ENCODE measurements around the gene NECAB3. TPM values are rescaled to one million over a fixed set of nuclear protein-coding genes. Genes with fewer than 3 reads are reported as not detected.

Gene NECAB3
- total and polyA plus RNA-seq, 2 donors: 6.5 to 20.3 TPM

DNA sequence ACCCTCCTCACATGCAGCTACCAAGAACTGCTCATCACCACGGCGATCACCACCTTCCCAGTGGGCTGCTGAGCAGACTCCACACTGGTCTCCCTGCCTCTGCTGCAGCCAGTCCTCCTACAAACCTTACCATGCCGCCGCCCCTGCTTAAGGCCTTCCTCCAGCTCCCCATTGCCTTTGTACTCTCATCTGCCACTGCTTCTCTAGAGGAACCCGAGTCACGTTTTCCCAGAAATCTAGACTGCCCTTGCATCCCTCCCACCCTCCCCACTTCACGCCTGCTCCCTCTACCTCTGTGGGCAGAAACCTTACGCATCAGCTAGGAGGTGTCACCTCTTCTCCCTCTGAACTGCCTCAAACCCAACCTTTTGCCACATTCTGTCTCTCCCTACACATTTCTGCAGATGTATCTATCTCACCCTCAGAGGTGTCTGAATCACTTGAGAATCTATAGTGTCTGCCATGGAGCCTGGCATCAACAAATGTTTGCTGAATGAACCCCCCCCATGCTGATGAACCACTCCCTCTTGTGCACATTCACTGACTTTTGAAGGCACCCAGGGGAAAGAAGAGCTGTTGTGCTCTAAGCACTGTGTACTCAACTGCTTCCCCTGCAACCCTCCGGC is 7.6 kb upstream of the NECAB3 start:
- DNase-seq (ENCODE audit: low read depth in 6 of 9, low spot score in 9 of 9): no peak
- H3K36me3 ChIP-seq (ENCODE audit: control insufficient read depth in 2 of 2, insufficient read depth in 2 of 2, low read length in 1 of 2): peaks cover 0 to 35% of the 10 kb centered on the region in 2 donors
- peaks cover 54 to 77% of the 10 kb centered on the region in 2 donors for H3K4me1 ChIP-seq (ENCODE audit: control insufficient read depth in 2 of 2, insufficient read depth in 2 of 2, low read length in 2 of 2)
- peak overlapping the region in 1 of 2 donors; percentile 11 for H3K27ac ChIP-seq (ENCODE audit: low read depth in 1 of 2, low read length in 1 of 2)
- no peaks in the 10 kb centered on the region for H3K27me3 ChIP-seq (ENCODE audit: control insufficient read depth in 2 of 2, insufficient read depth in 1 of 2, low read length in 1 of 2)
- H3K4me3 ChIP-seq (ENCODE audit: low read length in 2 of 2): no peak overlapping the region
- WGBS: 88% methylated on average over 9 of the region's 9 CpGs
- peaks cover 0 to 3% of the 10 kb centered on the region in 2 donors for H3K9me3 ChIP-seq (ENCODE audit: control insufficient read depth in 2 of 2, insufficient read depth in 1 of 2, low read length in 1 of 2)

DNA sequence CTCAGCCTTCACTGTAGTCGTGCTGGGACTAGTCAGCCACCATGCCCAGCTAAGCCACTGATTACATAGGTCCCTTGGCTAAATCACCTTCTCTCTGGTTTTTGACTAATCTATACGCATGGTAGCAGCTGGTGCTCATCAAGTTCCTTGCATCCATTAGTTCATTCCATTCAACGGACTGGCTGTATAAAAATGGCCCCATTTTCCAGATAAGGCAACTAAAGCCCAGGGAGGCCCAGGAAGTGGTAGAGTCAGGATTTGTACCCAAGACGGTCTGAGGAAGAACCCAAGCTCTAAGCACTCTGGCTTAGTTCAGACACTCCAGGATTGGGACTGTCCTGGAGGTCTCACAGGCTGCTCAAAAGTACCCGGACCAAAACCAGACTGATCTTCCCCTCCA is 7.1 kb upstream of the NECAB3 start:
- DNase-seq (ENCODE audit: low read depth in 6 of 9, low spot score in 9 of 9): no peak
- WGBS: 93% methylated on average over 5 of the region's 5 CpGs
- Histone ChIP-seq H3K9me3 (ENCODE audit: control insufficient read depth in 2 of 2, insufficient read depth in 1 of 2, low read length in 1 of 2) (peaks cover 0 to 3% of the 10 kb centered on the region in 2 donors), H3K4me3 (ENCODE audit: low read length in 2 of 2) (no peak overlapping the region), H3K36me3 (ENCODE audit: control insufficient read depth in 2 of 2, insufficient read depth in 2 of 2, low read length in 1 of 2) (peaks cover 3 to 40% of the 10 kb centered on the region in 2 donors), H3K4me1 (ENCODE audit: control insufficient read depth in 2 of 2, insufficient read depth in 2 of 2, low read length in 2 of 2) (peaks cover 50 to 74% of the 10 kb centered on the region in 2 donors), H3K27ac (ENCODE audit: low read depth in 1 of 2, low read length in 1 of 2) (no peak overlapping the region), H3K27me3 (ENCODE audit: control insufficient read depth in 2 of 2, insufficient read depth in 1 of 2, low read length in 1 of 2) (no peaks in the 10 kb centered on the region)

DNA sequence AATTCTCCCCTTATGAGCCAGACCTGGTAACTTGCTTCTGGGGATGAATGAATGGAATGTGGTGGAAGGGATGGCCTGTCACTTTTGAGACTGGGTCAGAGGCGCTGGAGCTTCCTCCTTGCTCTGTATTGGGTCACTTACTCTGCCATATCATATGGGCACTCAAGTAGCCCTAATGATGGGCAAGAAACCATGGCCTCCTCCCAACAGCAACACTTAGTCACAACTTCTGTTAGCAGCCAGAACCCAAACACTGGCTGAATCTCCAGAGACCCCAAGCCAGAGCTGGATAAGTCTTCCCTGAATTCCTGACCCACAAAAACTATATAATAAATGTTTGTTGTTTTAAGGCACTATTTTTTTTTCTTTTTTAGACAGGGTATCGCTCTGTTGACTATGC is 6.5 kb upstream of the NECAB3 start:
- Histone ChIP-seq H3K27ac (ENCODE audit: low read depth in 1 of 2, low read length in 1 of 2) (no peak overlapping the region), H3K4me3 (ENCODE audit: low read length in 2 of 2) (no peak overlapping the region), H3K4me1 (ENCODE audit: control insufficient read depth in 2 of 2, insufficient read depth in 2 of 2, low read length in 2 of 2) (peaks cover 50 to 74% of the 10 kb centered on the region in 2 donors), H3K27me3 (ENCODE audit: control insufficient read depth in 2 of 2, insufficient read depth in 1 of 2, low read length in 1 of 2) (no peaks in the 10 kb centered on the region), H3K9me3 (ENCODE audit: control insufficient read depth in 2 of 2, insufficient read depth in 1 of 2, low read length in 1 of 2) (peaks cover 0 to 3% of the 10 kb centered on the region in 2 donors), H3K36me3 (ENCODE audit: control insufficient read depth in 2 of 2, insufficient read depth in 2 of 2, low read length in 1 of 2) (peaks cover 5 to 46% of the 10 kb centered on the region in 2 donors)
- WGBS: 98% methylated on average over 2 of the region's 2 CpGs
- no peak for DNase-seq (ENCODE audit: low read depth in 6 of 9, low spot score in 9 of 9)

DNA sequence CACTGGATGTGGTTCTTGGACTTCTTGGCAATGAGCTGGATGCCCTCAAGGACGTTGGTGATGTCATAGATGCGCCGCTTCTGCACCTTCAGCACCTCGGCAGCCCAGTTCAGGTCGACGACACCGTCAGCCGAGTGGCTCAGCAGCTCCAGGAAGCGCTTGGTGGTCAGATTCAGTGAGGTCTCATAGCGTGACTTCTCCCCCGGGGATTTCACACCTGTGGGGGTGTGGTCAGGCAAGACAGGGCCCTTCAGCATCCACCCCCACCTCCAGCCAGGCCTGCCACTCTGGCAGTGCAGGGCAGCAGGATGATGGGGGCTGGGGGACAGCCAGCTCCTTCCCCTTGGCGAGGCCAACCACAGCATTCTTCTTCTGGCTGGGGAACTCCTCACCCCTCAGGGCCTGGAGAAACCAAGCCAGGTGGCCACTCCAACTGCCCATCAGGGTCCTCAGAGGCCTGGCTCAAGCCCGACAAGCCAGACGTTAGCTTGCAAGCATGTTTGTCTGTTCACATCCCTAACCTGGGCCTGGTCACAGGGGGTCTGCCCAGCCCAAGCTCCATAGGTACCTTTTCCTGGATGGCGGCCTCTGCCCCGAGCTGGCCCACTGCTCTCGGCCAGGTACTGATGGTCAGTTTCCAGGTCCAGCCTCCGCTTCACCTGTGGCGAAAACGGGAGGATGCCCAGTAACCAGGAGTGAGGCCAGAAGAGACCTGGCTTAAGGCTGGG is 5.7 kb upstream of the NECAB3 start:
- Histone ChIP-seq H3K9me3 (ENCODE audit: control insufficient read depth in 2 of 2, insufficient read depth in 1 of 2, low read length in 1 of 2) (peaks cover 0 to 3% of the 10 kb centered on the region in 2 donors), H3K27me3 (ENCODE audit: control insufficient read depth in 2 of 2, insufficient read depth in 1 of 2, low read length in 1 of 2) (peaks cover 0 to 2% of the 10 kb centered on the region in 2 donors), H3K27ac (ENCODE audit: low read depth in 1 of 2, low read length in 1 of 2) (peak overlapping the region in 1 of 2 donors; percentile 39), H3K4me3 (ENCODE audit: low read length in 2 of 2) (no peak overlapping the region), H3K4me1 (ENCODE audit: control insufficient read depth in 2 of 2, insufficient read depth in 2 of 2, low read length in 2 of 2) (peaks cover 47 to 69% of the 10 kb centered on the region in 2 donors), H3K36me3 (ENCODE audit: control insufficient read depth in 2 of 2, insufficient read depth in 2 of 2, low read length in 1 of 2) (peaks cover 5 to 48% of the 10 kb centered on the region in 2 donors)
- 82% methylated on average over 20 of the region's 20 CpGs for WGBS
- DNase-seq (ENCODE audit: low read depth in 6 of 9, low spot score in 9 of 9): peak in 1 of 9 donors; percentile 34

- Histone ChIP-seq H3K4me3 (ENCODE audit: low read length in 2 of 2) (no peak overlapping the region), H3K27ac (ENCODE audit: low read depth in 1 of 2, low read length in 1 of 2) (peak overlapping the region; percentile 39 to 70), H3K4me1 (ENCODE audit: control insufficient read depth in 2 of 2, insufficient read depth in 2 of 2, low read length in 2 of 2) (peaks cover 52 to 72% of the 10 kb centered on the region in 2 donors), H3K9me3 (ENCODE audit: control insufficient read depth in 2 of 2, insufficient read depth in 1 of 2, low read length in 1 of 2) (peaks cover 0 to 3% of the 10 kb centered on the region in 2 donors), H3K36me3 (ENCODE audit: control insufficient read depth in 2 of 2, insufficient read depth in 2 of 2, low read length in 1 of 2) (peaks cover 5 to 46% of the 10 kb centered on the region in 2 donors), H3K27me3 (ENCODE audit: control insufficient read depth in 2 of 2, insufficient read depth in 1 of 2, low read length in 1 of 2) (peaks cover 0 to 16% of the 10 kb centered on the region in 2 donors)
- no peak for DNase-seq (ENCODE audit: low read depth in 6 of 9, low spot score in 9 of 9)
- 95% methylated on average over 15 of the region's 15 CpGs for WGBS
These were observed 3.9 kb upstream of the NECAB3 start for GRCh38 chr20:33677991-33678702.

DNA sequence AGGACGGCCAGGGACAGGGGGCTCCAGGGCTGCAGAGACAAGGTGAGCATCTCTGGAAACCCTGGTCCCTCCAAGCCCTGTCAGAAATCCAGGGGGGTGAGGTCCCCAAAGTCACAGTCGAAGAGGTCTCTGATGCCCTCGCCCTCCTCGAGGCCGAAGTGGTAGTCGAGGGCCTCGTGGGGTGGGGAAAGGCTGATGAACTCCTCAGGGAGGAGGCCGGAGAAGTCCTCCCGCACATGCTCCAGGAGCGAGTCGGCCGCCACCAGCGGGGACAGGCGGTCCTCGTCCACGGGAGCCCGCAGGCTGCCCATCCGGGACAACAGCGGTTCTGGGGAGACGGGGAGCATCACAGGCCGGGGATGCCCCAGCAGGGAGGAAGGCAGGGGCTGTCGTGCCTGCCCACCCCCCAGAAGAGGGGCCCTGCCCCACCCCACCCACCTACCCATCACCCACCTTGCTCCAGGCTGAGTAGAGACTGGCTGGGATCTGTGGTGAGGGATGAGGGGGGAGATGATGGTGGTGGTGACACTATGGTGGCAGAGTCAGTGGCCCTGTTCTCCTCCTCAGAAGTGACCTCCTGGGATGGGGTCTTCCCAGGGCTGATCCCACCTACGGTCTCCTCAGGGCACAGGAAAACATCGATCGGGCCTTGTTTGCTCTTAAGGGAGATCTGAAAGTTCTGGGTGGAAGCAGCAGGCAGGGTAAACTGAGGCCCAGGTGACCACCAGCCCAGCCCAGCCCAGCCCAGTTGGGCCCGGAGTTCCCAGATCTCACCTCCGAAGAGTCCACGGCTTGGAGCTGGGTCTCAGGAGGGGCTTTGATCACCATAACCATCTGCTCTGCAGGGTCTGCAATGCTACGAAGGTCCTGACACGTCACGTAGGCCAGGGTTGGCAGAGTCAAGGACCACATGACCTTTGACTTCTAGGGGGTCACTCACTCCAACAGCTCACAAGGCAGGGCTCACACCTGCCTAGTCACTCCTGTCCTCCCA is 2.7 kb upstream of the NECAB3 start:
- no peak overlapping the region for H3K4me3 ChIP-seq (ENCODE audit: low read length in 2 of 2)
- H3K4me1 ChIP-seq (ENCODE audit: control insufficient read depth in 2 of 2, insufficient read depth in 2 of 2, low read length in 2 of 2): peaks cover 50 to 73% of the 10 kb centered on the region in 2 donors
- H3K36me3 ChIP-seq (ENCODE audit: control insufficient read depth in 2 of 2, insufficient read depth in 2 of 2, low read length in 1 of 2): peaks cover 5 to 46% of the 10 kb centered on the region in 2 donors
- 97% methylated on average over 31 of the region's 31 CpGs for WGBS
- no peak for DNase-seq (ENCODE audit: low read depth in 6 of 9, low spot score in 9 of 9)
- peaks cover 0 to under 1% of the 10 kb centered on the region in 2 donors for H3K9me3 ChIP-seq (ENCODE audit: control insufficient read depth in 2 of 2, insufficient read depth in 1 of 2, low read length in 1 of 2)
- H3K27ac ChIP-seq (ENCODE audit: low read depth in 1 of 2, low read length in 1 of 2): no peak overlapping the region
- peaks cover 0 to 16% of the 10 kb centered on the region in 2 donors for H3K27me3 ChIP-seq (ENCODE audit: control insufficient read depth in 2 of 2, insufficient read depth in 1 of 2, low read length in 1 of 2)

GRCh38 chr20:33676121-33676520 is 1.9 kb upstream of the NECAB3 start:
- Histone ChIP-seq H3K36me3 (ENCODE audit: control insufficient read depth in 2 of 2, insufficient read depth in 2 of 2, low read length in 1 of 2) (peaks cover 5 to 46% of the 10 kb centered on the region in 2 donors), H3K9me3 (ENCODE audit: control insufficient read depth in 2 of 2, insufficient read depth in 1 of 2, low read length in 1 of 2) (no peaks in the 10 kb centered on the region), H3K4me1 (ENCODE audit: control insufficient read depth in 2 of 2, insufficient read depth in 2 of 2, low read length in 2 of 2) (peaks cover 50 to 64% of the 10 kb centered on the region in 2 donors), H3K4me3 (ENCODE audit: low read length in 2 of 2) (no peak overlapping the region), H3K27ac (ENCODE audit: low read depth in 1 of 2, low read length in 1 of 2) (no peak overlapping the region), H3K27me3 (ENCODE audit: control insufficient read depth in 2 of 2, insufficient read depth in 1 of 2, low read length in 1 of 2) (peaks cover 0 to 16% of the 10 kb centered on the region in 2 donors)
- no peak for DNase-seq (ENCODE audit: low read depth in 6 of 9, low spot score in 9 of 9)
- 98% methylated on average over 11 of the region's 11 CpGs for WGBS

DNA sequence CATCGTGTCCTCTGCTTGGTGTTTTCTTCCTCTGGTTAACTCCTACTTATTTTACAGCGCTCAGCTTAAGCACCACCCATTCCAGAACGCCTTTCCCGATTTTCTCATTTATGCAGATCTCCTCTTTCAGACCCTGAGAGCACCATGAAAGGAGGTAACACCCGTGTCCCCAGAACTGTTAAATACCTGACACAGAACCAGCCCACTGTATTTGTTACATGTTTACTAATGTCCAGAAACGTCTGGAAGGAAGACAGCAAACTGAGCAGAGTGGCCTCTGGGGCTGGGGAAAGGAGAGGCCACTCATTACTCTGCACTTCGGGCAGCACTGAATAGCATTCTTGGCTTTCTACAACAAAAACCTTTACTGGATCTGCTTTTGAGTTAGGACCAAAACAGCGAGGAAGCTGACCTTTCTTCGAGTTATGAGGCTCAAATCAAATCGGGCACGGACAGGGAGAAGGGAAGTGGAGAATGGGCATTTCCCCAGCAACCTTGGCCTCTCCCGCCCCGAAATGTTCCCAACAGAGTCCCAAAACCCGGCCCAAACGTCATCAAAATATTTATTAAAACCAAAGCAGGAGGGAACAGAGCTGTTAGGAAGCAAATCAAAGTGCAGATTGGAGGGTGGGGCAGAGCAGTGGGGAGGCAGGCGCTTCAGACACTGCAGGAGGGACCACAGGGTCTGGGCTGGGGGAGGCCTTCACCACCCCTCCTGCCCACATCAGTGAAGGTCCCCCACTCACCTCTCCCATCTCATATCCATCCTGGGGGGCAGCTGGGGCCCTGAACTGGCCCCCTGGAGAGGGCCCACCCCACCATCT is 1.1 kb upstream of the NECAB3 start:
- Histone ChIP-seq H3K4me1 (ENCODE audit: control insufficient read depth in 2 of 2, insufficient read depth in 2 of 2, low read length in 2 of 2) (peaks cover 43 to 57% of the 10 kb centered on the region in 2 donors), H3K27me3 (ENCODE audit: control insufficient read depth in 2 of 2, insufficient read depth in 1 of 2, low read length in 1 of 2) (peaks cover 0 to 16% of the 10 kb centered on the region in 2 donors), H3K9me3 (ENCODE audit: control insufficient read depth in 2 of 2, insufficient read depth in 1 of 2, low read length in 1 of 2) (no peaks in the 10 kb centered on the region), H3K36me3 (ENCODE audit: control insufficient read depth in 2 of 2, insufficient read depth in 2 of 2, low read length in 1 of 2) (peaks cover 5 to 41% of the 10 kb centered on the region in 2 donors), H3K4me3 (ENCODE audit: low read length in 2 of 2) (no peak overlapping the region), H3K27ac (ENCODE audit: low read depth in 1 of 2, low read length in 1 of 2) (no peak overlapping the region)
- WGBS: 91% methylated on average over 16 of the region's 16 CpGs
- no peak for DNase-seq (ENCODE audit: low read depth in 6 of 9, low spot score in 9 of 9)
